T-helper 2 cell treated with Interferon-gamma antibody and Interleukin-4, amounts not matched to agents 5 μg/mL and 100 μg/mL, for 36 hours (primary cell): Measurements from ENCODE around the gene GGPS1.
"Not testable (repeated sequence)": the region's sequence is repeated elsewhere in the genome, so short reads cannot be mapped to it uniquely, and the experiment has no call there.

Source experiments
- DNase-seq: peaks from one replicate; pipeline ENCODE4 v3.0.0; 2021; ENCODE audit warnings: low spot score
- H3K27ac Mint-ChIP-seq: one replicate; pipeline ENCODE4 v1.8.0; 2021; ENCODE audit warnings: mild to moderate bottlenecking, mixed read lengths
- H3K27me3 Mint-ChIP-seq: one replicate; pipeline ENCODE4 v1.8.0; 2021; ENCODE audit warnings: low read depth, mixed read lengths
- H3K36me3 Mint-ChIP-seq: one replicate; pipeline ENCODE4 v1.8.0; 2021; ENCODE audit warnings: low read depth, mixed read lengths
- H3K4me1 Mint-ChIP-seq: one replicate; pipeline ENCODE4 v1.8.0; 2021; ENCODE audit warnings: low read depth, mixed read lengths
- H3K4me3 Mint-ChIP-seq: one replicate; pipeline ENCODE4 v1.8.0; 2022; ENCODE audit warnings: mild to moderate bottlenecking, moderate library complexity, mixed read lengths
- H3K9me3 Mint-ChIP-seq: one replicate; pipeline ENCODE4 v1.8.0; 2021; ENCODE audit warnings: mixed read lengths

The GGPS1 gene

DNA sequence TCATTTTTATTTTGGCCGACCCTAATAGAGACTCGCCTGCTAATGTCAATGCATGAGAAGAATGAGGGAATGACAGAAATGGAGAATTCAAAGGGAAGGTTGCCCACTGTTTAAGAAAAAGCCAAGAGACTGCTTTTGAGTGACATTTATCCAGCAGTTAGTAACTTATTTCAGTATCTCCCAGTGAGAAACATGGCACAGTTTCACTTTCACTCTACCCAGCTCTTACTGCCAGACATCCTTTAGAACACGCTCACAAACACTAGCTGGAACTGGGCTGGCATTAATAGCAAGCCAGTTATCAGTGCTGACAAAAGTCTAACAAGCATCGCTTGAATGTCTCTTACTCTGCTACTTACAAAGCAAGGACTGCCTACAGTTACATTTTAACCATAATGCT lies 8.5 kb downstream of the GGPS1 start:
- Mint-ChIP-seq H3K27me3 (no peaks in the 10 kb centered on the region), H3K36me3 (peaks cover 11% of the 10 kb centered on the region), H3K9me3 (no peaks in the 10 kb centered on the region), H3K4me3 (peak overlapping the region; percentile 66), H3K4me1 (peaks cover 21% of the 10 kb centered on the region), H3K27ac (peak overlapping the region; percentile 78)
- no peak for DNase-seq

DNA sequence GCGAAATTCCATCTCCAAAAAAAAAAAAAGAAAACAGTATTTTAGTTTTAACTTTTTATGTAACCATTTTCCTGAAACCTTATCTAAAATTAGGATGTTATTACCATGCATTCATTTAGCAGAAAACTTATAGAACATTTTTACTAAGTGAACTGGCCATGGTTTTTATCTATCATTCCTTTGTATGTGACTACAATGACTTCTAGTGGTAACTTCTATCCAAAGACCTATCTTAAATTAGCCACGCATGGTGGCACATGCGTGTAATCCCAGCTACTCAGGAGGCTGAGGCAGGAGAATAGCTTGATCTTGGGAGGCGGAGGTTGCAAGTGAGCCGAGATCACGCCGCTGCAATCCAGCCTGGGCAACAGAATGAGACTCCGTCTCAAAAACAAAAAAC lies 11.4 kb downstream of the GGPS1 start:
- Mint-ChIP-seq H3K27ac (no peak overlapping the region), H3K36me3 (peaks cover 17% of the 10 kb centered on the region)
- no peak for DNase-seq

DNA sequence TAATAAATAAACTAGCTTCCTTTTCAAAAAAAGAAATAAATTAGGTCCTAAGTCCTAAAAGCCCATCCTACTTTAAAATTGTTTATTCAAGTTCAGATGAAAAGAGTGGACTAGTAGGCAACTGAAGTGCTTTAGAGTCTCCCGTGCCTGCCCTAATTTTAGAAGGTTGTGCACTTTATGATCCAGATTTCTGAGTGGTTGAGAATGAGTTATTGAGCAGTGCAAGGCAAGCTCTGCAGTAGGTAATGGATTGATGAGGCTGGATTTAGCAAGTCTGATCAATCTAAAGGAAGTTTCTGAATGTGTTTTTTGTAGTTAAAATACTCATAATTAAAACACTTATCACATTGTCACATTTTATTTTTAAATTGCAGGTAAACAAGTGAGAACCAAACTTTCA lies 13.0 kb downstream of the GGPS1 start:
- Mint-ChIP-seq H3K27ac (no peak overlapping the region), H3K36me3 (peaks cover 22% of the 10 kb centered on the region), H3K27me3 (no peaks in the 10 kb centered on the region), H3K4me3 (no peak overlapping the region), H3K4me1 (peaks cover 8% of the 10 kb centered on the region), H3K9me3 (no peaks in the 10 kb centered on the region)
- no peak for DNase-seq

More for the DNA sequence above, 11.4 kb downstream of the GGPS1 start:
- Mint-ChIP-seq H3K27me3 (no peaks in the 10 kb centered on the region), H3K4me1 (peaks cover 11% of the 10 kb centered on the region), H3K4me3 (no peak overlapping the region), H3K9me3 (no peaks in the 10 kb centered on the region)

DNA sequence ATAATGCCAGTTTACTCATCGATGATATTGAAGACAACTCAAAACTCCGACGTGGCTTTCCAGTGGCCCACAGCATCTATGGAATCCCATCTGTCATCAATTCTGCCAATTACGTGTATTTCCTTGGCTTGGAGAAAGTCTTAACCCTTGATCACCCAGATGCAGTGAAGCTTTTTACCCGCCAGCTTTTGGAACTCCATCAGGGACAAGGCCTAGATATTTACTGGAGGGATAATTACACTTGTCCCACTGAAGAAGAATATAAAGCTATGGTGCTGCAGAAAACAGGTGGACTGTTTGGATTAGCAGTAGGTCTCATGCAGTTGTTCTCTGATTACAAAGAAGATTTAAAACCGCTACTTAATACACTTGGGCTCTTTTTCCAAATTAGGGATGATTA lies 13.7 kb downstream of the GGPS1 start:
- Mint-ChIP-seq H3K27me3 (no peaks in the 10 kb centered on the region), H3K4me3 (no peak overlapping the region), H3K9me3 (no peaks in the 10 kb centered on the region), H3K27ac (no peak overlapping the region), H3K4me1 (peaks cover 3% of the 10 kb centered on the region), H3K36me3 (peaks cover 19% of the 10 kb centered on the region)
- DNase-seq, result no peak

DNA sequence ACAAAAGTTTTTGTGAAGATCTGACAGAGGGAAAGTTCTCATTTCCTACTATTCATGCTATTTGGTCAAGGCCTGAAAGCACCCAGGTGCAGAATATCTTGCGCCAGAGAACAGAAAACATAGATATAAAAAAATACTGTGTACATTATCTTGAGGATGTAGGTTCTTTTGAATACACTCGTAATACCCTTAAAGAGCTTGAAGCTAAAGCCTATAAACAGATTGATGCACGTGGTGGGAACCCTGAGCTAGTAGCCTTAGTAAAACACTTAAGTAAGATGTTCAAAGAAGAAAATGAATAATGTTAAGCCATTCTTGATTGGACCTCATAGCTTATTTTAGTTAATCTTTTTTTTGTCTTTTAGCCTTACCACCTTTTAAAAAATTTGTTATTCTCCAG lies 14.1 kb downstream of the GGPS1 start:
- no peak for DNase-seq
- Mint-ChIP-seq H3K4me1 (peaks cover 1% of the 10 kb centered on the region), H3K36me3 (peaks cover 19% of the 10 kb centered on the region), H3K9me3 (no peaks in the 10 kb centered on the region), H3K4me3 (no peak overlapping the region), H3K27me3 (no peaks in the 10 kb centered on the region), H3K27ac (no peak overlapping the region)

DNA sequence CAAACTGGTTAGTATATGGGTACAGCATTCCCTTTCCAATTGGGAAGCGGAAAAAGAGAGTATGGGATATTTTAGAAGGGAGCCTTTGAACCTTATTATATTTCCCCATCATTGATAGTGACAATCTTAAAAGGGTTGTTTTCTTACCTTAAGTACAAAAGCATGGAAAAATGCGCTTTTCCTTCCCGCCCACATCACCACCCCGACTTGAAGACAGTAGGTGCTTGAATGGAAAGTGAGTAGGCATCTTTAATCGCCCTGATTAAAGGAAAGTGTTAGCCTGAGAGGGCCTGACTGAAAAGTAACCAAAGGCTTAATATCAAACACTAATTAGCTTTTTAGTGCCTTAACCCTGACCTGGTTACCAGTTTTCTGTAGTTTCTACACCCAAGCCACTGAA lies 15.4 kb downstream of the GGPS1 start:
- Mint-ChIP-seq H3K36me3 (peaks cover 16% of the 10 kb centered on the region), H3K4me1 (peaks cover 1% of the 10 kb centered on the region), H3K27ac (no peak overlapping the region), H3K9me3 (no peaks in the 10 kb centered on the region), H3K27me3 (no peaks in the 10 kb centered on the region), H3K4me3 (no peak overlapping the region)
- DNase-seq, result no peak

DNA sequence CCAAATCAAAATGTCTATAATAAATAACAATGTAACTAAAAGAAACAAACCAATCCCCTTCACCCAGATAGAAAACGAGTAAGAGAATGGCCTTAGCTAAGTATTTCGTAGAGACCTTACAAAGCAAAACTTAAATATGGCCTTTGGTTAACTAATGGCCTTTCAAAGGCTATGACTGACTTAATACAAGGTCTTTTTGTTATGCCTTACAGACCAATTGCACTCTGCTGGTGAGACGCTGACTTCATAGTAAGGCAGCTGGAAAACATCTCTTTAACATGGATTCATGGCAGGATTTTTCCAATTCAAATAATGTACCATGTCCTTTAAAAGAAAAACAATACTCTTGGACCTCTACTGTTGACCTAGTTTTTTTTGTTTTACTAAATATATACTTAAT lies 23.1 kb downstream of the GGPS1 start:
- no peak overlapping the region for H3K4me3 Mint-ChIP-seq
- H3K36me3 Mint-ChIP-seq, result no peaks in the 10 kb centered on the region
- no peaks in the 10 kb centered on the region for H3K4me1 Mint-ChIP-seq
- H3K27ac Mint-ChIP-seq, result no peak overlapping the region
- no peaks in the 10 kb centered on the region for H3K27me3 Mint-ChIP-seq
- DNase-seq, result no peak
- H3K9me3 Mint-ChIP-seq, result no peaks in the 10 kb centered on the region

DNA sequence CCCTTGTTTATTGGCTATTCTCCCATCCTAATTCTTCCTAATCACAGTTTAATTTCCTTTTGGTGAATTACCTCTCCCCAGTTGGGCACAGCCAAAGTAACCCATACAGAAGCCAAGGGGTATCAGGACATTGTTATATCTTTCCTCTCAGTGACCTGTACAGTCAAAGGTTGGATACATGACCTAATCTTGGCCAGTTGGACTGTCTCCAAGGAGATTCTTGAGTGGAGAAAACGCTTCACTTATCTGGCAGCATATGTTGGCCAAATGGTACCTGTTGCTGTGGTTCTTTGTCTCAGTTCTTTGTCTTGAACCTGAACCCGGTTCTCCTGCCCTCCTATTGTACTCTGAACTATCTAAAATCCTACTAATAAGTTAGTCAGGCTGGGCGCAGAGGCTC lies 23.5 kb downstream of the GGPS1 start:
- Mint-ChIP-seq H3K4me1 (no peaks in the 10 kb centered on the region), H3K27me3 (peaks cover 2% of the 10 kb centered on the region), H3K36me3 (no peaks in the 10 kb centered on the region), H3K27ac (no peak overlapping the region), H3K9me3 (no peaks in the 10 kb centered on the region), H3K4me3 (no peak overlapping the region)
- DNase-seq, result no peak

DNA sequence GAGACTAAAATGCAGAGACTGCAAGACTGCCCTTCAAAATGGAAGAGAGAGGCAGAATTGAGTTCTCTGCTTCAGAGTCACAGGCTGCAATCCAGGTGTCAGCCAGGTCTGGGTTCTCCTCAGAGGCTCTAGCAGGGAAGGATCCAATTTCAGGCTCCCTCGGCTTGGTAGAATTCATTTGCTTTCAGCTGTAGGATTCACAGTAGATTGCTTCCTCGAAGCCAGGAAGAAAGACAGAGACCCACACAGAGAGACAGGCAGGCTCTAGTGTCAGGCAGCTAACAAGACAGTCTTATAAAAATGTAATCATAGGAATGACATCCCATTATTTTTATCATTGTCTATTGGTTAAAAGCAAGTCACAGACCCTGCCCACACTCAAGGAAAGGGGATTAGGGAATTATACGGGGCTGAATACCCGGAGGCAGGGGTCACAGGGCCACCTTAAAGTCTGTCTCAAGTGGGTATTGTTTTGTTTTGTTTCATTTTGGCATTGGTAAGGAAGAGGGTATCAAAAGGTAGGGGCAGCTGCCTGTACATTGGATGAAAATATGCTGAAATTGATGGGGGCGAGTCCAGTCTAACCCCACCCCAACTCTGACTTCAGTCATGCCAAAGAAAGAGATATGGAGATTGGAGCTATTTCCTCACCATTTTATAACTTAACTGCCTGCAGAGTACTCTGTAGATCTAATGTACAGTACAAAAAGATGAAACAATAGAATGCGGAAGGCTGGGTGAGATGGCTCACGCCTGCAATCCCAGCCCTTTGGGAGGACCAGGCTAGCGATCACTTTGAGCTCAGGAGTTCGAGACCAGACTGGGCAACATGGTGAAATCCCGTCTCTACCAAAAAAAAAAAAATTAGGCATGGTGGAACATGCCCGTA lies 29.4 kb downstream of the GGPS1 start:
- no peak for DNase-seq
- peaks cover 7% of the 10 kb centered on the region for H3K4me1 Mint-ChIP-seq
- peaks cover 5% of the 10 kb centered on the region for H3K27me3 Mint-ChIP-seq
- H3K27ac Mint-ChIP-seq, result no peak overlapping the region
- H3K4me3 Mint-ChIP-seq, result no peak overlapping the region
- H3K36me3 Mint-ChIP-seq, result no peaks in the 10 kb centered on the region
- H3K9me3 Mint-ChIP-seq, result no peaks in the 10 kb centered on the region

DNA sequence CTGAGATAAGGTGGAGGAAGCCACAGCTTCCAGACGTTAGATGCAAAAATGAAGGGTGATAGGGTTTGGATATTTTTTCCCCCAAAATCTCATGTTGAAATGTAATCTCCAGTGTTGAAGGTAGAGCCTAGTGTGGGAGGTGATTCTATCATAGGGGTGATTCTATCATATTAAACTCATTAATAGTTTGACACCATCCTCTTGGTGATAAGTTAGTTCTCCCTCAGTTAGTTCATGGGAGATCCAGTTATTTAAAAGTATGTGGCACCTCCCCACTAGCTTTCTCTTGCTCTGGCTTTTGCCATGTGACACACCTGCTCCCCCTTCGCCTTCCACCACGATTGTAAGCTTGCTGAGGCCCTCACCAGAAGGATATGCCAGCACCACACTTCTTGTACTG lies 30.5 kb downstream of the GGPS1 start:
- Mint-ChIP-seq H3K4me3 (no peak overlapping the region), H3K4me1 (peaks cover 7% of the 10 kb centered on the region), H3K9me3 (no peaks in the 10 kb centered on the region), H3K27ac (no peak overlapping the region), H3K36me3 (no peaks in the 10 kb centered on the region), H3K27me3 (peaks cover 5% of the 10 kb centered on the region)
- DNase-seq, result no peak

DNA sequence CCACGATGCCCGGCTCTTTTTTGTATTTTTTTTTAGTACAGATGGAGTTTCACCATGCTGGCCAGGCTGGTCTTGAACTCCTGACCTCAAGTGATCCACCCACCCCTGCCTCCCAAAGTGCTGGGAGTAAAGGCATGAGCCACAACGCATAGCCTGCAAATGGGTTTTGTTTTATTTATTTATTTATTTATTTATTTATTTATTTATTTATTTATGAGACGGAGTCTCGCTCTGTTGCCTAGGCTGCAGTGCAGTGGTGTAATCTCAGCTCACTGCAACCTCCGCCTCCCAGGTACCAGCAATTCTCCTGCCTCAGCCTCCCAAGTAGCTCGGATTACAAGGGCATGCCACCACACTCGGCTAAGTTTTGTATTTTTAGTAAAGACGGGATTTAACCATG lies 35.8 kb downstream of the GGPS1 start:
- not testable (repeated sequence) for H3K27me3 Mint-ChIP-seq, H3K27ac Mint-ChIP-seq
- H3K4me1 Mint-ChIP-seq, result peaks cover 19% of the 10 kb centered on the region

DNA sequence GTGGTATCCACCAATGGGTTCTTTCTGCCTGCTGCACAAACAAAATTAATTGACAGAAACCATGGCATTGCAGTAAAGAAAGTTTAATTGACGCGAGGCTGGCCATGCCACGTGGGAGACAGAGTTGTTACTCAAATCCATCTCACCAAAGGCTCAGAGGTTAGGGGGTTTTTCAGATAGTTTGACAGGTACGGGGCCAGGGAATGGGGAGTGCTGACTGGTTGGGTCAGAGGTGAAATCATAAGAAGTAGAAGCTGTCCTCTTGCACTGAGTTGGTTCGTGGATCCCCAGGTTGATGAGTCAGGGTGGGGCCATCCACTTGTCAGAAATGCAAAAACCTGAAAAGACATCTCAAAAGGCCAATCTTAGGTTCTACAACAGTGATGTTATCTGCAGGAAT lies 37.9 kb downstream of the GGPS1 start:
- H3K4me3 Mint-ChIP-seq, result peak overlapping the region; percentile 99
- no peaks in the 10 kb centered on the region for H3K9me3 Mint-ChIP-seq

More for the DNA sequence above, 35.8 kb downstream of the GGPS1 start:
- not testable (repeated sequence) for H3K36me3 Mint-ChIP-seq, H3K9me3 Mint-ChIP-seq, H3K4me3 Mint-ChIP-seq, DNase-seq

DNA sequence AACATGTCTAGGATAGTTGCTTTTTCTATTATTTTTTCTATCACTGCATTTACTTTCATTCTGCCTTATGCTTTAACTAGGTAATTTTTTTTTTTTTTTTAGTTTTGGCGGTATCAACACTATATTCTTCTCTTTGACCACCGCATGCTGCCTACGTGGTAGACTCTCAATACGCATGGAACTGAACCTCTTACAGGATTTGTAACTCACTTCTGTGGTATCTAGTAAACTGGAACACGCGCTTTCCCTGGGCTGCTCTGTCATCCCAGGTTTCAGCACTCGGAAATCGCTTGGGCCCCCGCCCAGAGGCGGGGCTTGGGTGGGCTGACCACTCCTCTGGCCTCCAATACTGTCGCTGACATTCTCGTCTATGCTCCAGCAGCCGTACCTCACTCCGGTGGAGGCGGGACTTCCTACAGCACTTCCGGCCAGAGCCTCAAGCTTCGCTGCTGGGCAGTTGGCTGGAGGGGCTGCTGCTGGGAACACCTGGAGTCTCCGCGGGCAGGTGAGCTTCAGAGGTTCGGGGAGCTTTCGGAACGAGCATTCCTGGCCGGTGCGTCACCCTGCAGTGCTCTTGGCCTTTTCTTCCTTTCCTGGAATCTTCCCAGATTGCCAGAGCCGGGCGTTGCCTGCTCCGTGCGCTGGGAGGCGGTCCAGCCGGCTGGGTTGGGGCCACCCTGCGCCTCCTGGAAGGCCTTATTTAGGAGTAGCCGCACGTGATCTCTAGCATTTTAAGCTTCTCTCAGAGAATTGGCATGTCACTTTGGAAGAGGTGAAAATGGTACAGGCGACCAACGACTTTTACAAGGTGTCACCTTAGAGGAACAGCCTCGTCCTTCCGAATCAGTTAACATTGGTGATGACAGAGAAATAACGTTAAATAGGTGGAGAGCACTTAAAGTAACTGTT lies 38.9 kb downstream of the GGPS1 start, which contains the start of gene TBCE:
Gene TBCE, plus strand, starts transcription at position 428 of the 909 bp plus-strand sequence. CDS start 12,623 bp downstream, outside the sequence.
- H3K36me3 Mint-ChIP-seq, result peaks cover 3% of the 10 kb centered on the region
- peak within 1 kb of the TSS; percentile 94 for H3K27ac Mint-ChIP-seq
- peaks cover 20% of the 10 kb centered on the region for H3K4me1 Mint-ChIP-seq
- no peaks in the 10 kb centered on the region for H3K9me3 Mint-ChIP-seq
- peak; percentile 93 for DNase-seq
- H3K27me3 Mint-ChIP-seq, result no peaks in the 10 kb centered on the region
- peak within 1 kb of the TSS; percentile 99 for H3K4me3 Mint-ChIP-seq

More for the DNA sequence above, 37.9 kb downstream of the GGPS1 start:
- Mint-ChIP-seq H3K27ac (peak overlapping the region; percentile 94), H3K4me1 (peaks cover 21% of the 10 kb centered on the region), H3K27me3 (no peaks in the 10 kb centered on the region), H3K36me3 (peaks cover 3% of the 10 kb centered on the region)
- DNase-seq, result peak; percentile 34

DNA sequence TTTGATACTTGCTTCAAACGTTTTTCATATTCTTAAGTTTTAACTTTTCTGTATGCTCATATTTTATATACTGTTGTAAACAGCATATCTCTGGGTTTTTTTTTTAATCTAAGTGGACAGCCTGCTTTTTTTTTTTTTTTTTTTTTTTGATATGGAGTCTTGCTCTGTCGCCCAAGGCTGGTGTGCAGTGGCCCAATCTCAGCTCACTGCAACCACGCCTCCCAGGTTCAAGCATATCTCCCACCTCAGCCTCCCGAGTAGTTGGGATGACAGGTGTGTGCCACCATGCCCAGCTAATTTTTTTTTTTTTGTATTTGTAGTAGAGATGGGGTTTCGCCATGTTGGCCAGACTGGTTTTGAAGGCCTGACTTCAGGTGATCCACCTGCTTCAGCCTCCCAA lies 40.1 kb downstream of the GGPS1 start:
- Mint-ChIP-seq H3K4me1 (peaks cover 20% of the 10 kb centered on the region), H3K36me3 (peaks cover 3% of the 10 kb centered on the region), H3K9me3 (no peaks in the 10 kb centered on the region), H3K27ac (no peak overlapping the region), H3K4me3 (peak overlapping the region; percentile 99), H3K27me3 (no peaks in the 10 kb centered on the region)
- DNase-seq, result no peak
